A549 treated with AZD2906 at 1 μM for 4 hours (cell line): ENCODE results near the gene SPIN3. TPM values are rescaled to one million over a fixed set of nuclear protein-coding genes. Genes with fewer than 3 reads are reported as not detected.

Experiments
- total RNA-seq: library from RNA; stranded (reverse); fragments of 200-300 nt; extraction: Qiagen RNA extraction; gene quantifications from 5 replicates; pipeline ENCODE4 v1.2.3, GENCODE V29; 2022

SPIN3 gene
- 5.1 to 6.3 TPM (median 5.8 TPM) in 5 replicates for total RNA-seq

DNA sequence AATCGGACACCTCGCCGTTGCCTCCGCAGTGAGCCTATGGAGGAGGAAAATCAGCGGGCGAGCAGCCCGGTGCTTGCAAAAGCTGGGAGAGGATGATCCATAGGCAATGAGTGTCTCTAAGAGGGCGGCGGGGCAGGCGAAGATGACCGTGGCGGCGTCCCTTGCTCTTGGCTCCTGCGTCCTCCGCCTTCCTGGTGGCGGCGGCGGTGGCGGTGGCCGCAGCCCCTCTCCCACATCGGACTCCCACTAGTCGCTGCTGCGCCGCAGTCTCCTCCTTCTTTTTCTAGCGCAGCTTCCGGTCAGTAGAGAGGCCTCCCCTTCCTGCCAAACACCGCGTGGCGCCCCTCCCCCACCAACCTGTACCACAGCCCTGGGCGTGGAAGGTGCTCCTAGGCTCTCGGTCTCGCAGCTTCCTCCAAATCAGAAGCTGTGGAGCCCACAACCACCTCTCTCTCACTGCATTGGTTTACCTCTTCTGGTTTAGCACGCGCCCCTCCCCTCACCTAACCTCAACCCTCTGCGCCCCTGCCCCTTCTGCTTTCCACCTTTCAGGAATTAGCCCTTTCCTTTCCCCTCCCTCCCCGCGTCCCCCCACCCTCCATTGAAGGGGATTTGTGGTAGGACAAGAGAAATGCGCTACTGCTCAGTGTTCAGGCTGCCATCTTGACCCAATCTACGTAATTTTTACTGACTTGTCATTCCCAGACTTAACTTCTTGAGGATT is at the start of gene SPIN3:
TSS of gene SPIN3 (minus strand) at position 271 of the 724 bp plus-strand sequence. CDS start 594 bp downstream, outside the sequence.

Other genes with a start within 250 kb of the SPIN3 start
- gene SPIN2B, start 126.0 kb upstream of the SPIN3 start, total RNA-seq = 9.4 to 11.2 TPM (median 9.9 TPM) in 5 replicates
- 0.09 to 0.15 TPM (median 0.11 TPM) in 5 replicates for gene SPIN2A, start 141.9 kb upstream of the SPIN3 start, total RNA-seq